Liver (tissue), 9 donors: ENCODE results near the gene RNPS1. TPM values are rescaled to one million over a fixed set of nuclear protein-coding genes. Genes with fewer than 3 reads are reported as not detected.

Source experiments
- DNase-seq: peaks from one replicate; pipeline ENCODE4 v3.0.0-alpha.2; 2017; ENCODE audit warnings: low spot score
- H3K27ac ChIP-seq, 2 donors: one replicate each; pipeline ENCODE4 v1.7.0; 2013; ENCODE audit warnings: inconsistent platforms in 2 of 2, low read length in 2 of 2, control low read depth in 1 of 2, low read depth in 1 of 2, mild to moderate bottlenecking in 1 of 2
- H3K27me3 ChIP-seq, 4 donors: one replicate each; pipeline versions ENCODE4 v1.6.1 to v1.7.0; 2013; ENCODE audit warnings: low read length in 3 of 4, inconsistent platforms in 1 of 4, mild to moderate bottlenecking in 1 of 4, moderate library complexity in 1 of 4; ENCODE audit not compliant: control insufficient read depth in 4 of 4, insufficient read depth in 4 of 4
- H3K36me3 ChIP-seq, 4 donors: one replicate each; pipeline versions ENCODE4 v1.6.1 to v1.7.0; 2013; ENCODE audit warnings: low read length in 3 of 4, mild to moderate bottlenecking in 3 of 4, low read depth in 1 of 4, moderate library complexity in 1 of 4; ENCODE audit not compliant: control insufficient read depth in 4 of 4, insufficient read depth in 3 of 4
- H3K4me1 ChIP-seq, 4 donors: one replicate each; pipeline versions ENCODE4 v1.6.1 to v1.7.0; 2013; ENCODE audit warnings: low read length in 3 of 4, mild to moderate bottlenecking in 3 of 4, moderate library complexity in 1 of 4; ENCODE audit not compliant: control insufficient read depth in 4 of 4, insufficient read depth in 4 of 4
- H3K4me3 ChIP-seq, 3 donors: one replicate each; pipeline versions ENCODE4 v1.6.1 to v1.7.0; 2013; ENCODE audit warnings: low read length in 3 of 3, control low read depth in 1 of 3, low read depth in 1 of 3, mild to moderate bottlenecking in 1 of 3
- H3K9ac ChIP-seq, 2 donors: one replicate each; pipeline ENCODE4 v1.7.0; 2013; ENCODE audit warnings: low read length in 2 of 2, mild to moderate bottlenecking in 2 of 2, moderate library complexity in 2 of 2, control low read depth in 1 of 2, low read depth in 1 of 2
- H3K9me3 ChIP-seq, 4 donors: one replicate each; pipeline versions ENCODE4 v1.6.1 to v1.7.0; 2013; ENCODE audit warnings: low read length in 3 of 4; ENCODE audit not compliant: control insufficient read depth in 4 of 4
- ATF3 ChIP-seq: IDR thresholded peaks from 2 replicates; pipeline ENCODE4 v1.6.1; 2016; ENCODE audit warnings: antibody characterized with exemption
- CTCF ChIP-seq: fragments of 150-350 bp; IDR thresholded peaks from 2 replicates; pipeline ENCODE4 v1.5.1; 2017; ENCODE audit warnings: improper control_type of control experiment, low read depth, low read length; ENCODE audit not compliant: missing input control
- FOXA1 ChIP-seq: IDR thresholded peaks from 2 replicates; pipeline ENCODE4 v1.6.1; 2016; ENCODE audit warnings: antibody characterized with exemption
- HNF4A ChIP-seq, 2 donors: conservative IDR thresholded peaks; 2 replicates each; pipeline ENCODE4 v1.6.1; 2016; ENCODE audit warnings: antibody characterized with exemption in 2 of 2, mild to moderate bottlenecking in 2 of 2
- JUND ChIP-seq, 2 donors: IDR thresholded peaks; 2 replicates each; pipeline ENCODE4 v1.6.1; 2016; ENCODE audit warnings: antibody characterized with exemption in 2 of 2
- MAX ChIP-seq: IDR thresholded peaks from 2 replicates; pipeline ENCODE4 v1.6.1; 2016; ENCODE audit warnings: antibody characterized with exemption
- NR2F2 ChIP-seq: IDR thresholded peaks from 2 replicates; pipeline ENCODE4 v1.6.1; 2016; ENCODE audit warnings: antibody characterized with exemption
- RAD21 ChIP-seq, 2 donors: IDR thresholded peaks; 2 replicates each; pipeline ENCODE4 v1.6.1; 2016; ENCODE audit warnings: antibody characterized with exemption in 2 of 2, mild to moderate bottlenecking in 2 of 2
- REST ChIP-seq: IDR thresholded peaks from 2 replicates; pipeline ENCODE4 v1.6.1; 2016; ENCODE audit warnings: antibody characterized with exemption, mild to moderate bottlenecking
- RXRA ChIP-seq, 2 donors: IDR thresholded peaks; 2 replicates each; pipeline ENCODE4 v1.6.1; 2017 to 2018; ENCODE audit warnings: antibody characterized with exemption in 2 of 2, mild to moderate bottlenecking in 1 of 2
- SP1 ChIP-seq: IDR thresholded peaks from 2 replicates; pipeline ENCODE4 v1.6.1; 2018; ENCODE audit warnings: antibody characterized with exemption, mild to moderate bottlenecking
- YY1 ChIP-seq: IDR thresholded peaks from 2 replicates; pipeline ENCODE4 v1.6.1; 2016; ENCODE audit warnings: antibody characterized with exemption, mild to moderate bottlenecking
- ZBTB33 ChIP-seq: IDR thresholded peaks from 2 replicates; pipeline ENCODE4 v1.6.1; 2016; ENCODE audit warnings: antibody characterized with exemption
- WGBS: extraction: QIAGEN DNeasy Blood & Tissue Kit; methylation state at CpG from one replicate; pipeline ENCODE4 v1.1.7; 2013; 5-methylcytosine and 5-hydroxymethylcytosine counted together
- polyA plus RNA-seq, 2 donors: library from polyadenylated mRNA; stranded (reverse) in 1 of 2; unstranded in 1 of 2; fragments of 200-250 nt in 1 of 2; fragments of >200 nt in 1 of 2; fragmentation: Nextera tagmentation in 1 of 2; extraction: Ambion mirVana in 1 of 2; gene quantifications; one replicate each; pipeline versions ENCODE4 v1.2.1 to v1.2.3, GENCODE V29; 2013 to 2015
- total RNA-seq, 2 donors: library from RNA; depleted of rRNA; stranded (reverse); fragments of >200 nt; gene quantifications; one replicate each; pipeline ENCODE4 v1.2.3, GENCODE V29; 2014
- donor health status: healthy.
- donor health status: healthy.
- donor health status: healthy.
- donor health status: healthy.
- donor health status: healthy.

The RNPS1 gene
- total and polyA plus RNA-seq, 4 donors: 31.3 to 38.2 (median 36.7) TPM

DNA sequence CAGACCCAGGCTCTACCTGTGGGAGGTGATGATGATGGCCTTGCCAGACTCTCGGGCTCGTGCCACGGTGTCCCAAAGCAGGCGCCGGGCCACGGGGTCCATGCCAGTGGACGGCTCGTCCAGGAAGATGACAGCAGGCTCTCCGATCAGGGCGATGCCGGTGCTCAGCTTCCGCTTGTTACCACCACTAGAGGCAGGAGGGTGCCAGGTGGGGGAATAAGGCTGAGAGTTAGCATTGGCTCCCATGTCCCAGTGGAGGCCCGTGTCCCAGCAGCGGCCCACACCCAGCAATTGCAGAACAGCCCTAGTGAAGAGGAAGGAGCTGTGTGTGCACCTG lies 10.3 kb upstream of the RNPS1 start:
- TF ChIP-seq RXRA (IDR thresholded peaks at IDR 0.05) (no peak), HNF4A (conservative IDR thresholded peaks at IDR 0.05) (no peak), JUND (IDR thresholded peaks at IDR 0.05) (no peak), NR2F2 (no peak), SP1 (no peak), ZBTB33 (no peak), REST (no peak), MAX (no peak), YY1 (no peak), ATF3 (no peak), CTCF (no peak), RAD21 (IDR thresholded peaks at IDR 0.05) (no peak), FOXA1 (no peak)
- Histone ChIP-seq H3K4me1 (no peaks in the 10 kb centered on the region), H3K9me3 (no peaks in the 10 kb centered on the region), H3K9ac (no peak overlapping the region), H3K27ac (no peak overlapping the region), H3K4me3 (no peak overlapping the region), H3K36me3 (no peaks in the 10 kb centered on the region), H3K27me3 (no peaks in the 10 kb centered on the region)
- no peak for DNase-seq
- 81% methylated on average over 14 of the region's 14 CpGs for WGBS

GRCh38 chr16:2277466-2278271 lies 9.7 kb upstream of the RNPS1 start:
- no peaks in the 10 kb centered on the region for H3K4me1 ChIP-seq
- H3K36me3 ChIP-seq: no peaks in the 10 kb centered on the region
- H3K4me3 ChIP-seq: no peak overlapping the region
- H3K27me3 ChIP-seq: no peaks in the 10 kb centered on the region
- H3K27ac ChIP-seq: no peak overlapping the region
- DNase-seq: no peak
- no peak overlapping the region for H3K9ac ChIP-seq
- WGBS: 89% methylated on average over 25 of the region's 25 CpGs
- TF ChIP-seq HNF4A (conservative IDR thresholded peaks at IDR 0.05): no peak
- H3K9me3 ChIP-seq: no peaks in the 10 kb centered on the region
